GM23248 (cell line): ENCODE data around the gene SLC9A9. TPM values are rescaled to one million over a fixed set of nuclear protein-coding genes. Genes with fewer than 3 reads are reported as not detected.

Experiments used
- DNase-seq: peaks from one replicate; pipeline ENCODE4 v3.0.0-alpha.2; 2015
- H2AFZ ChIP-seq: fragments of 200-600 bp; sonication (generic); 2 replicates; pipeline ENCODE4 v1.6.1; 2016; ENCODE audit warnings: antibody characterized with exemption
- H3F3A ChIP-seq: fragments of 200-600 bp; sonication (generic); 2 replicates; pipeline ENCODE4 v1.6.1; 2016; ENCODE audit warnings: mild to moderate bottlenecking, antibody characterized with exemption, mixed run types; ENCODE audit not compliant: insufficient read depth
- H3K27ac ChIP-seq: fragments of 200-600 bp; sonication (generic); 2 replicates; pipeline ENCODE4 v1.5.1; 2016; ENCODE audit warnings: mild to moderate bottlenecking
- H3K27me3 ChIP-seq: fragments of 200-600 bp; sonication (generic); replicated peaks from 2 replicates; pipeline ENCODE4 v1.6.1; 2016; ENCODE audit warnings: mild to moderate bottlenecking; ENCODE audit not compliant: insufficient read depth
- H3K36me3 ChIP-seq: fragments of 200-600 bp; sonication (generic); 2 replicates; pipeline ENCODE4 v1.6.1; 2016; ENCODE audit warnings: low read depth, mild to moderate bottlenecking
- H3K4me1 ChIP-seq: fragments of 200-600 bp; sonication (generic); 2 replicates; pipeline ENCODE4 v1.6.1; 2016; ENCODE audit warnings: mild to moderate bottlenecking; ENCODE audit not compliant: insufficient read depth
- H3K4me2 ChIP-seq: fragments of 200-600 bp; sonication (generic); one replicate; pipeline ENCODE4 v1.6.1; 2016; ENCODE audit warnings: mild to moderate bottlenecking; ENCODE audit not compliant: unreplicated experiment
- H3K4me3 ChIP-seq: fragments of 200-600 bp; sonication (generic); 2 replicates; pipeline ENCODE4 v1.5.1; 2016; ENCODE audit warnings: mild to moderate bottlenecking
- H3K79me2 ChIP-seq: fragments of 200-600 bp; sonication (generic); 2 replicates; pipeline ENCODE4 v1.6.1; 2016; ENCODE audit warnings: mild to moderate bottlenecking; ENCODE audit not compliant: insufficient read depth
- H3K9ac ChIP-seq: fragments of 200-600 bp; sonication (generic); 2 replicates; pipeline ENCODE4 v1.6.1; 2016; ENCODE audit warnings: mild to moderate bottlenecking
- H3K9me2 ChIP-seq: fragments of 200-600 bp; sonication (generic); 2 replicates; pipeline ENCODE4 v1.6.1; 2016; ENCODE audit warnings: mixed run types, mild to moderate bottlenecking, moderate library complexity; ENCODE audit not compliant: insufficient read depth
- H3K9me3 ChIP-seq: fragments of 200-600 bp; sonication (generic); one replicate; pipeline ENCODE4 v1.6.1; 2017; ENCODE audit warnings: low read depth
- H4K20me1 ChIP-seq: fragments of 200-600 bp; sonication (generic); 2 replicates; pipeline ENCODE4 v1.6.0; 2016; ENCODE audit not compliant: insufficient read depth
- EZH2 ChIP-seq: fragments of 200-600 bp; sonication (generic); IDR thresholded peaks from 2 replicates; pipeline ENCODE4 v1.6.1; 2018; ENCODE audit warnings: antibody characterized with exemption, mild to moderate bottlenecking; ENCODE audit not compliant: insufficient read depth, poor library complexity, severe bottlenecking
- EZH2phosphoT487 ChIP-seq: fragments of 200-600 bp; sonication (generic); IDR thresholded peaks from 2 replicates; pipeline ENCODE4 v1.6.1; 2018; ENCODE audit warnings: antibody characterized with exemption, moderate library complexity, mild to moderate bottlenecking, low read depth; ENCODE audit not compliant: insufficient read depth
- WGBS, 2 experiments: methylation state at CpG; one replicate each; pipeline ENCODE4 v1.1.6; 2015 to 2017; ENCODE audit warnings: low lambda C conversion rate in 2 of 2, low coverage in 1 of 2; ENCODE audit errors: missing lambda C conversion rate in 2 of 2; 5-methylcytosine and 5-hydroxymethylcytosine counted together
- in situ Hi-C: fragments of 300-500 bp; cut with MboI; formaldehyde crosslinking; loops from 2 replicates; pipeline ENCODE4 v1.15.0; 2020
- polyA plus RNA-seq: library from polyadenylated mRNA; unstranded; fragments of >200 nt; fragmentation: Nextera tagmentation; extraction: Ambion mirVana; gene quantifications from 2 replicates; pipeline ENCODE4 v1.2.1, GENCODE V29; 2016
- total RNA-seq: library from RNA; depleted of rRNA; stranded (reverse); fragments of >200 nt; shearing (Covaris generic); gene quantifications from 2 replicates; pipeline ENCODE4 v1.2.3, GENCODE V29; 2014

The SLC9A9 gene
- total and polyA plus RNA-seq, 2 experiments from 2014 or later = 2.8 to 3.2 TPM

DNA sequence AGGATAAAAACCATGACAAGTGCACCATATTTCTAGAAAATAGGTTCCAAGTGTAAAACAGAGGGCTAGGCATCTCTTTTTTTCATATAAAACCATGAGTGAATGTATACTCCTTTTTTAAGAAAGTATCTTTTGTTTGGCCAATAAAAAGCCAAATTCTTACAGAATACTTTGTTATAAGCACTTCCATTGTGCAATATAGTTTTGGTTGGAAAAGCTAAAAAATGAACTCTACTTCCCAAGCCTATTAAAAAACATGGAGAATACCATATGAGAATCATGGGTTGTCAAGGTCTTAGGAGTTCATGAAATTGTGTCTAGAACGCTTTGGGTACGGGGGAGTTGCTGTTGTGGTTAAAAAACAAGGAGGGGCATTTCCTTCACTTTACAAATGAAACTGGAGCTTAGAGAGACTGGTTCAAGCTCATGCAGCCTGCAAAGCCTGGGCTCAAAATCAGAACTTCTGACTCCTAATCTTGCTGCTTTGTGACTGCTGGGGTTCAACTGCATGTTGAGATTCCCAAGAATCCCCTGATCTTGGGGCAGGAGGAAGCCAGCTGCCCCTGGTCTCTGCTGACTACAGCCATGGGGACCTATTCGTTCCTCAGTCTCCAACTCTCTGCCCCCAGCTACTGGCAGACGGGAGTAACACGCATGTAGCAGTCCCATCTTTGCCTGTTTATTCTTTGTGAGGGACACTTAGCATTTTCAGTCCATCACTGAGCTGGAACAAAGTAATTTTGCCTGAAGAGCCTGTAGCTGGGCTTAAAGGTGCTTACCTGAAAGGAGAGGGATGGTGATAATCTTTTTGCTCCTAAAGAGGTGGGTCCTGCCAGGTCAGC lies 499.6 kb downstream of the SLC9A9 start:
- no peak for TF ChIP-seq EZH2phosphoT487
- no peak for TF ChIP-seq EZH2
- in situ Hi-C loops = no loop called here

DNA sequence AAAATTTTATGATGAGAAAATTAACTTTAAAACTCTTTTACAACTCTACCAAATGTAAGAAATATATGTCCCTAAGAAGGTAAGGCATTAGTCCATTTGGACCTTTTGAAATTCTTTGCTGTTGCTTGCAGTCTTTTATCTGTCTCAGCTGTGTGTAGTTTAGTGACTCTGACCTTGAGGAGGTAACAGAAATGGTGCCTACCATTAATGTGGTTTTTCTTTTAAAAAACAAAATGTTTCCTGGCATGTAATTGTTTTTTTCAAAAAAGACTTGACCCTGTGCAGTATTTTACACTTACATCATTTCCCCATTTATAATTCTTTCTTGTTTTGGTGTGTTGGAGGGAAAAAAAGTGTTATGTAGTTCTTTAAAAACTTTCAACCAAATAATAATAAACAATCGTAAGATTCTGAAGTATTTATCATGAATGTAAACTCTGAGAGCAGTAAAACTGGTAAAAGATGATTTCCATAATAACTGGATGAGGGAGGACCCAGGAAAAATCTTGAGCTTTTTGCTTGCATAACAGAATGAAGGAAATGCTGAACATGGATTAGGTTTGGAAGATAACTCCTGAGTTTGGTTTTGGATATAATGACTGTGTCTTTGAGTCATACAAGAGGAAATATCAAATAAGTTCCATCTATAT lies 503.6 kb downstream of the SLC9A9 start:
- Histone ChIP-seq H3K79me2 (no peaks in the 10 kb centered on the region), H3K27me3 (no peaks in the 10 kb centered on the region), H3K36me3 (no peaks in the 10 kb centered on the region), H3K4me1 (no peaks in the 10 kb centered on the region), H3K9ac (no peak overlapping the region), H4K20me1 (no peaks in the 10 kb centered on the region), H3K9me3 (no peaks in the 10 kb centered on the region), H3F3A (no peaks in the 10 kb centered on the region), H3K4me3 (no peak overlapping the region), H3K4me2 (no peak overlapping the region), H2AFZ (no peak overlapping the region), H3K9me2 (no peaks in the 10 kb centered on the region), H3K27ac (no peak overlapping the region)
- WGBS, 2 experiments = 66 to 69% methylated on average over 1 of the region's 1 CpG
- no peak for DNase-seq
- no peak for TF ChIP-seq EZH2
- TF ChIP-seq EZH2phosphoT487 = no peak
- in situ Hi-C loops = no loop called here

More for the DNA sequence above, 499.6 kb downstream of the SLC9A9 start:
- H3K9me3 ChIP-seq = no peaks in the 10 kb centered on the region
- H3K9me2 ChIP-seq = no peaks in the 10 kb centered on the region
- H3K4me2 ChIP-seq = no peak overlapping the region
- H3K79me2 ChIP-seq = no peaks in the 10 kb centered on the region
- H4K20me1 ChIP-seq = no peaks in the 10 kb centered on the region
- no peak for DNase-seq
- no peak overlapping the region for H3K4me3 ChIP-seq
- no peaks in the 10 kb centered on the region for H3F3A ChIP-seq
- H3K27me3 ChIP-seq = no peaks in the 10 kb centered on the region
- 94% methylated on average over 5 of the region's 5 CpGs for WGBS, 2 experiments
- no peak overlapping the region for H3K27ac ChIP-seq
- H3K36me3 ChIP-seq = no peaks in the 10 kb centered on the region
- no peak overlapping the region for H2AFZ ChIP-seq
- H3K9ac ChIP-seq = no peak overlapping the region
- no peaks in the 10 kb centered on the region for H3K4me1 ChIP-seq

DNA sequence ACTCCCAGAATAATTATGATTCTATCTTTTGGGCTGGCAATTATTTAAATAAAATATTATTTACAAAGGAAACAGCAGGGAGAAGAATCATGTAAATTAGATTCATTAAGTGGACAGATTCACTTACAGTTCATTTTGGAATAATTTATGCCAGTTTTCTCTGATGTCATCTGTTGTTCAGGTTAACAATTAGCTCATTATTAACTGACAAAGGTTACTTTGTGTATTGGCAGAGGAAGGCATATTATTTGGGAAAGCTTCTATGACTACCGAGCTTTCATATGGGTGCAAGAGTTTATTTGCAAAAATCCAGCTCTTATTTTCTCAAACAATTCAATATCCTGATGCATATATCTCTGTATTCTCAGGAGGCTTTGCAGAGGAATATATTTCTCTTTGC lies 504.3 kb downstream of the SLC9A9 start:
- no peak overlapping the region for H3K9ac ChIP-seq
- no peak overlapping the region for H3K4me3 ChIP-seq
- no peak overlapping the region for H2AFZ ChIP-seq
- no peaks in the 10 kb centered on the region for H3K79me2 ChIP-seq
- no peaks in the 10 kb centered on the region for H3K9me3 ChIP-seq
- H3K4me1 ChIP-seq = no peaks in the 10 kb centered on the region
- in situ Hi-C loops = no loop called here
- no peaks in the 10 kb centered on the region for H4K20me1 ChIP-seq
- H3K4me2 ChIP-seq = no peak overlapping the region
- 62 to 68% methylated on average over 1 of the region's 1 CpG for WGBS, 2 experiments
- no peaks in the 10 kb centered on the region for H3K27me3 ChIP-seq
- no peak overlapping the region for H3K27ac ChIP-seq
- H3K36me3 ChIP-seq = no peaks in the 10 kb centered on the region
- H3K9me2 ChIP-seq = no peaks in the 10 kb centered on the region
- H3F3A ChIP-seq = no peaks in the 10 kb centered on the region
- TF ChIP-seq EZH2 (no peak), EZH2phosphoT487 (no peak)
- no peak for DNase-seq

- no peak overlapping the region for H2AFZ ChIP-seq
- H3K9me3 ChIP-seq = no peaks in the 10 kb centered on the region
- H3K79me2 ChIP-seq = no peaks in the 10 kb centered on the region
- no peaks in the 10 kb centered on the region for H3K4me1 ChIP-seq
- H4K20me1 ChIP-seq = no peaks in the 10 kb centered on the region
- no peak overlapping the region for H3K9ac ChIP-seq
- in situ Hi-C loops = no loop called here
- H3K36me3 ChIP-seq = no peaks in the 10 kb centered on the region
- 95 to 100% methylated on average over 1 of the region's 1 CpG for WGBS, 2 experiments
- H3K4me3 ChIP-seq = no peak overlapping the region
- DNase-seq = no peak
- no peak overlapping the region for H3K27ac ChIP-seq
- no peaks in the 10 kb centered on the region for H3F3A ChIP-seq
- H3K4me2 ChIP-seq = no peak overlapping the region
- H3K27me3 ChIP-seq = no peaks in the 10 kb centered on the region
- H3K9me2 ChIP-seq = no peaks in the 10 kb centered on the region
- TF ChIP-seq EZH2 = no peak
- TF ChIP-seq EZH2phosphoT487 = no peak
Observed at GRCh38 chr3:143343031-143343430, 505.2 kb downstream of the SLC9A9 start.
